Left lung (tissue), 10 donors: ENCODE results near the gene GJA9. TPM values are rescaled to one million over a fixed set of nuclear protein-coding genes. Genes with fewer than 3 reads are reported as not detected.

Experiments used
- ATAC-seq: fragments of 200-7000 bp; cut with Tn5 transposase; one replicate; pipeline ENCODE4 v1.9.1; 2020; ENCODE audit warnings: moderate library complexity
- DNase-seq, 4 donors: peaks; one replicate each; pipeline ENCODE4 v3.0.0-alpha.2; 2013 to 2020
- H3K27ac ChIP-seq, 2 donors: fragments of 200-600 bp; sonication (generic) in 1 of 2; one replicate each; pipeline versions ENCODE4 v1.5.0 to v1.8.0; 2020 to 2021
- H3K27me3 ChIP-seq, 2 donors: fragments of 200-600 bp; sonication (generic) in 1 of 2; one replicate each; pipeline versions ENCODE4 v1.5.0 to v1.8.0; 2020 to 2021
- H3K36me3 ChIP-seq, 2 donors: fragments of 200-600 bp; sonication (generic) in 1 of 2; one replicate each; pipeline versions ENCODE4 v1.5.0 to v1.8.0; 2020 to 2021
- H3K4me1 ChIP-seq, 2 donors: fragments of 200-600 bp; one replicate each; pipeline ENCODE4 v1.8.0; 2021
- H3K4me3 ChIP-seq, 2 donors: fragments of 200-600 bp; sonication (generic) in 1 of 2; one replicate each; pipeline versions ENCODE4 v1.5.0 to v1.8.0; 2020 to 2021; ENCODE audit warnings: mild to moderate bottlenecking in 1 of 2
- H3K9me3 ChIP-seq, 2 donors: fragments of 200-600 bp; sonication (generic) in 1 of 2; one replicate each; pipeline versions ENCODE4 v1.5.0 to v1.8.0; 2020 to 2021
- CTCF ChIP-seq, 2 donors: fragments of 200-600 bp; sonication (generic) in 1 of 2; IDR thresholded peaks; one replicate each; pipeline versions ENCODE4 v1.5.0 to v1.8.0; 2021; ENCODE audit warnings: antibody characterized with exemption in 2 of 2
- intact Hi-C, 2 donors: fragments of 100-400 bp; cut with DNase I; formaldehyde crosslinking; loops; one replicate each; pipeline versions ENCODE4 v1.11.2 to v1.14.2; 2022
- polyA plus RNA-seq, 6 donors: library from polyadenylated mRNA; unstranded; fragments of 120-200 nt; gene quantifications; one replicate each; pipeline ENCODE4 v1.2.1, GENCODE V29; 2013; ENCODE audit not compliant: insufficient read length in 6 of 6
- total RNA-seq, 2 donors: library from RNA; stranded (reverse); fragmentation: NEBNext Ultra II Directional; extraction: Animal tissue kit (Norgen Biotek cat#: 25700); gene quantifications; one replicate each; pipeline ENCODE4 v1.2.1, GENCODE V29; 2021
- donor health status: DM: no; HTN: yes; CAD: no.
- donor health status: DM: no; HTN: no; CAD: no.

GJA9 gene
- total and polyA plus RNA-seq, 8 donors, result 0.15 to 0.81 (median 0.41) TPM; not detected in 1

GRCh38 chr1:38833146-38833545 is 48.2 kb downstream of the GJA9 start:
- H3K27me3 ChIP-seq, result peaks cover 0 to 12% of the 10 kb centered on the region in 2 donors
- ATAC-seq, result no peak
- no peak for DNase-seq
- intact Hi-C loops, result no loop called here
- no peaks in the 10 kb centered on the region for H3K9me3 ChIP-seq
- TF ChIP-seq CTCF (IDR thresholded peaks at IDR 0.05), result no peak
- no peak overlapping the region for H3K4me3 ChIP-seq
- H3K36me3 ChIP-seq, result peaks cover 0 to 5% of the 10 kb centered on the region in 2 donors
- peaks cover 0 to 14% of the 10 kb centered on the region in 2 donors for H3K4me1 ChIP-seq
- H3K27ac ChIP-seq, result no peak overlapping the region

GRCh38 chr1:38832370-38832734 is 49.0 kb downstream of the GJA9 start:
- TF ChIP-seq CTCF (IDR thresholded peaks at IDR 0.05), result no peak
- H3K4me3 ChIP-seq, result no peak overlapping the region
- no peak for ATAC-seq
- no peak overlapping the region for H3K27ac ChIP-seq
- intact Hi-C loops, result no loop called here
- peaks cover 0 to 12% of the 10 kb centered on the region in 2 donors for H3K27me3 ChIP-seq
- peaks cover 0 to 14% of the 10 kb centered on the region in 2 donors for H3K4me1 ChIP-seq
- no peak for DNase-seq
- no peaks in the 10 kb centered on the region for H3K36me3 ChIP-seq
- H3K9me3 ChIP-seq, result no peaks in the 10 kb centered on the region

- intact Hi-C loops, result no loop called here
Observed at GRCh38 chr1:38831731-38832369, 49.5 kb downstream of the GJA9 start.

GRCh38 chr1:38829368-38829767 is 52.0 kb downstream of the GJA9 start:
- Histone ChIP-seq H3K27me3 (peaks cover 0 to 12% of the 10 kb centered on the region in 2 donors), H3K27ac (no peak overlapping the region), H3K4me3 (no peak overlapping the region), H3K4me1 (peaks cover 0 to 4% of the 10 kb centered on the region in 2 donors), H3K9me3 (no peaks in the 10 kb centered on the region), H3K36me3 (no peaks in the 10 kb centered on the region)
- DNase-seq, result no peak
- no peak for TF ChIP-seq CTCF (IDR thresholded peaks at IDR 0.05)
- no peak for ATAC-seq
- intact Hi-C loops, result no loop called here

More at GRCh38 chr1:38831731-38832369, 49.5 kb downstream of the GJA9 start:
- ATAC-seq (no peak), DNase-seq (no peak)
- Histone ChIP-seq H3K9me3 (no peaks in the 10 kb centered on the region), H3K36me3 (no peaks in the 10 kb centered on the region), H3K4me3 (no peak overlapping the region), H3K4me1 (peaks cover 0 to 14% of the 10 kb centered on the region in 2 donors), H3K27me3 (peaks cover 0 to 12% of the 10 kb centered on the region in 2 donors), H3K27ac (no peak overlapping the region)
- no peak for TF ChIP-seq CTCF (IDR thresholded peaks at IDR 0.05)

GRCh38 chr1:38827318-38827717 is 54.1 kb downstream of the GJA9 start:
- DNase-seq (no peak), ATAC-seq (no peak)
- no peak overlapping the region for H3K27ac ChIP-seq
- H3K27me3 ChIP-seq, result peaks cover 0 to 12% of the 10 kb centered on the region in 2 donors
- H3K9me3 ChIP-seq, result no peaks in the 10 kb centered on the region
- no peaks in the 10 kb centered on the region for H3K4me1 ChIP-seq
- intact Hi-C loops, result no loop called here
- H3K4me3 ChIP-seq, result no peak overlapping the region
- no peak for TF ChIP-seq CTCF (IDR thresholded peaks at IDR 0.05)
- H3K36me3 ChIP-seq, result no peaks in the 10 kb centered on the region
